Activated CD8-positive, alpha-beta memory T cell treated with anti-CD3 and anti-CD28 coated beads for 36 hours (primary cell): ENCODE measurements around the gene NPNT. TPM values are rescaled to one million over a fixed set of nuclear protein-coding genes. Genes with fewer than 3 reads are reported as not detected.

Source experiments
- CTCF ChIA-PET: fragments of 350-600 bp; sonication (Branson Sonifier 250); formaldehyde crosslinking; loops from one replicate; lab custom pipeline; 2021; ENCODE audit warnings: antibody characterized with exemption; lab: Charles Lee
- POLR2A ChIA-PET: fragments of 350-600 bp; sonication (Branson Sonifier 250); formaldehyde crosslinking; loops from one replicate; lab custom pipeline; 2021; ENCODE audit warnings: antibody characterized with exemption; lab: Charles Lee
- total RNA-seq, 2 experiments: library from RNA; stranded (reverse); gene quantifications; one replicate each; pipeline ENCODE4 v1.2.3, GENCODE V29; 2021

The NPNT gene
- total RNA-seq, 2 experiments from 2014 or later, result not detected

DNA sequence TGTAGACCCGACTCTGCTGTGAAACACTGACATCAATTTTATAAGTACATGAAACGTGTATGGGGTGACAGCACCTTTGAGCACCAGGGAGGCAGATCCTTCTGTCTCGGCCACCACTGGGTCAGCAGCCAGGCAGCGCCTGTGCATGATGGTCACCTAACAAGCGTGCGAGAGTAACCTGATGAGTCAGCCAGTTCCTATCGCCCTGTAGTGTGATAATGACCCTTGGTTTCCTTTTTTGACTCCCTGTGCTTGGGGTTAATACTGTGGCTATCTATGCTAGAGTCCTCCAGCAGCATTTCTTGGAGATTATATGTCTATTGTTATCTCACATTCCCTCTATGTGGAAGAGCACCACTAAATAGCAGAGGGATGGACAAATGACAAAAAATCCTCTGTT is 101.6 kb downstream of the NPNT start:
- ChIA-PET POLR2A (no interaction called here), CTCF (no interaction called here)

DNA sequence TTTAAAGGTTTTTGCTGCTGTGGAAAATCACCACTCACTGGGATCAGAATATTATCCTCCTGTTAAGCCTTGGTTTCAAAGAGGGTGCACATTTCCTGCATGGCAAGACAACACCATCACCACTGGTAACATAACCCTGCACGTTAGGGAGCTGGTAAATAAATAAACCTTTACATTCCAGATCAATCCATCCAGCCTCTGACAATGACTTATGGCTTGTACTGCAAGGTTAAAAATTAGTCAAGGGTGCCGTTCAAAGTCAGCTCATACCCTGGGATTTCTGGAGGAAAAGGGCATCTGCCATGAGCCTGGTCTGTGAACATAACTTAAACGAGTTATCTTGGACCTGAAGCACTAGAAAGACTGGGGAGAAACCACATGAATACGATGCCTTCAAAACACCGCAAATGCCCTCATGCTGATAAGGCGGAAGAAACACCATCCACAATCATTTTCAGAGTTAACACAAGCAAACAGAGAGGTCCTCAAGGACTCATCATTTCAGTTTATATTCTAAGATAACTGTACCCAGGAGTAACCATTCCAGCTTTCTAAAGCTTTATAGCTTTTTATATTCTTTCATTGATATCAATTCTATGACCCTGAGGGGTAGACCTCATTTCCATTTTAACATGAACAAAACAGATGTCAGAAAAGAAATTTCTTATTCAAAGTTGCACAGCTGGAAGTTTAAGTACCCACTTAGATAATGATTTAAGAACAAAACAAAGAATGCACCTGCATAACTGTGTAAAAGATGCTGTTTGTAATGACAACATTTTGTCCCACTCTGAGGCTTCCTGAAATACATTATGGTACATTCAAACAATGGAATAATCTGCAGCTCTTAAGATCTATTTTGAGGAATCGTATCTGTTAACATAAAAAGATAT is 103.1 kb downstream of the NPNT start:
- ChIA-PET POLR2A (no interaction called here), CTCF (no interaction called here)

DNA sequence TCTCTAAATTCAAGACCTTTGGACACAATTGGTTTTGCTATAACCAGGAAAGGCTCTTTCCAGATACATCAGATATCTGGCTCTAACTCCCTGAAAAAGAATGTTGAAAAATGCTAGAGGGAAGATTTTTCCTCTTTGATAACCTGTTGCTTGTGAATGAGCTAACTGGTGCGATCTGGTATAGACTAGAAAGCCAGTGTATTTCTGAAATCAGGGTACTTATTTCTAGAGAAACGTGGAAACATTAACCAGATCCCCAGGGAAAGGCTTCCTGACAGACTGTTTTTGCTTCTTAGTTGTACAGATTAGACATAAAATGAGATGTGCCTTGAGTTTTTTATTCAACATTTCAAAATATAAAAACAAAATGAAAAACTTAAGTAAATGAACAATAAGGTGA is 107.7 kb downstream of the NPNT start:
- ChIA-PET CTCF (no interaction called here), POLR2A (no interaction called here)

DNA sequence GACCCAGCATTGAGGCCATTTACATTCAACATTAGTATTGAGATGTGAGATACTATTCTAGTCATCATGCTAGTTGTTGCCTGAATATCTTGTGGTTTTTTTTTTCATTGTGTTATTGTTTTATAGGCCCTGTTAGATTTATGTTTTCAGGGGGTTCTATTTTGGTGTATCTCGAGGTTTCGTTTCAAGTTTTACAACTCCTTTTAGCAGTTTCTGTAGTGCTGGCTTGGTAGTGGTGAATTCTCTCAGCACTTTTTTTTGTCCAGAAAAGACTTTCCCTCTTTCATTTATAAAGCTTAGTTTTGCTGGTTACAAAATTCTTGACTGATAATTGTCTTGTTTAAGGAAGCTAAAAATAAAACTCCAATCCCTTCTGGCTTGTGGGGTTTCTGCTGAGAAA is 115.5 kb downstream of the NPNT start:
- CTCF ChIA-PET, result no interaction called here
- POLR2A ChIA-PET, result no interaction called here

DNA sequence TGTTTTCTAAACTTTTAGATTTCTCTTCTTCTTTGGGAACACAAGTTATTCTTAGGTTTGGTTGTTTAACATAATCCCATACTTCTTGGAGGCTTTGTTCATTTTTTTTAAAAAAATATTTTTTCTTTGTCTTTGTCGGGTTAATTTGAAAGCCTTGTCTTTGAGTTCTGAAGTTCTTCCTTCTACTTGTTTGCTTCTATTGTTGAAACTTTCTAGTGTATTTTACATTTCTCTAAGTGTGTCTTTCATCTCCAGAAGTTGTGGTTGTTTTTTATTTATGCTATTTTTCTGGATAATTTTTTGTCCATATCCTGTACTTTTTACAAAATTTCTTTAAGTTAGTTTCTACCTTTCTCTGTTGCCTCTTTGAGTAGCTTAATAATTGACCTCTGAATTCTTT is 116.1 kb downstream of the NPNT start:
- POLR2A ChIA-PET, result no interaction called here
- CTCF ChIA-PET, result no interaction called here

DNA sequence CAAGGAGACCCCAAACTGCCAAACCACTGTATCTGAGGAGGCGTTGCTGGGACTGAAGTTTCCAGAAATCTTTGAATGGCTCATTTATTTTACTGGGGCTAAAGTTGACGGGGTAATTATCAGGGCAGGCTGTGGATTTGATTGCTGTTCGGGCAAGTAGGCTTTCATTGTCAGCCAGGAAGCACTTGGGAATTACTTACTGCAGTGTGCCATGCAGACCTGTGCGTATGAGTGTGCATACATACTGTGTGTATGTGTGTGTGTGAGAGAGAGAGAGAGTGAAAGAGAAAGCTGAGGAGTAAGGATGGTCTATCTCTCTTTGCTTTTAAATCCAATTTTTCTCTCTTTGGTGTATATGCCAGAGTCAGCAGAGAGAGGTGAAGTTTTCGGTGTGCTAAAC is 122.7 kb downstream of the NPNT start:
- ChIA-PET CTCF (no interaction called here), POLR2A (no interaction called here)

DNA sequence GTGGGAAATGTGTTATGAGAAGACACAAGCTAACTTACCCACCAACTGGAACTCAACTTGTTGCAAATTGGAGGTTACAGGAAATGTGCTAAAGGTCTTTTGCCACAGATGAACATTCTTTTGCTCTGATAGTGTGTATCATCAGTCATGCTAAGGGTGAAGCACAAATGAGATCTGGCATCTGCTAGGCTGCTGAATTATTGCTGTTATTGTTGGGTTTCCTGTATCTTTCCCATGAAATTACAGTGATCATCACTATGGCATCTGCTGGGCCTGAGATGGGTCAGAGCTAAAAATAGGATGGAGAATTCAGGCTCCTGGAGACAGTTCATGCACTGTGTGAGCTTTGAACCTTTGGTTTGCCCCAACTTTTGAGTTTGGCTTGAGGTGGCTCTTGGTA is 124.5 kb downstream of the NPNT start:
- CTCF ChIA-PET, result no interaction called here
- POLR2A ChIA-PET, result no interaction called here

Other genes with a start within 250 kb of the NPNT start
- gene INTS12, start 186.8 kb upstream of the NPNT start, total RNA-seq, result 10 to 100 TPM; 21.3 to 22.1 TPM
- gene GSTCD, start 186.7 kb upstream of the NPNT start, total RNA-seq, result 10 to 100 TPM; 21.3 to 23.1 TPM